Bone marrow (tissue), 2 donors: ENCODE measurements around the gene GPC6.

ENCODE experiments used
- DNase-seq, 2 donors: peaks; one replicate each; lab custom pipeline; 2025; lab: John Stamatoyannopoulos, UW

The GPC6 gene

DNA sequence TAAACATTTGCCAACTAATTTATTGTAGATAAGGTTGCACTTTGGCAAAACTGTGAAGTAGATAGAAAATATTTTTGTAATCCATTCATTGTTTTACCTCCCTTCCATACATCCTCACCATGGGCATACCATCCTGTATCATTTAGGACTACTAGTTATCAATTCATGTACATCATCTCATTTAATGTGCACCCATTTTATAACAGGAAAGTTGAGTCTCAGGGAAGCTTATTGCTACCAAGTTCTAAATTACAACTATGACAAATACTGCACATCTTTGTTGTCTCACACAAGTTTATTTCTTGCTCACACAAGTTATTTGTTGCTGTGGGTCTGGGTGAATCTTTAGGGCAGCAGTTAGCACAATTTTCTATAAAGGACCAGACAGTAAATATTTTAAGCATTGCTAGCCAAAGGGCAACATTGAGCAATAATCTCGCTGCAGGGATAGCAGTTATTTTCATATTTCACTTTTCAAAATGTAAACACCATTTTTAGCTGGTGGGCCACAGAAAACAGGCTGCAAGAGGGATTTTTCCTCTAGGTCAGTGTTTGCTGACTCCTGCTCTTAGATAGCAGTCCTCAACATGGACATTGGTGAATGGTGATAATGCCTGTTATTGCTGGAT lies 276.5 kb downstream of the GPC6 start:
- DNase-seq: no peak

- DNase-seq: no peak
These were observed 278.7 kb downstream of the GPC6 start for GRCh38 chr13:93505104-93505952.

DNA sequence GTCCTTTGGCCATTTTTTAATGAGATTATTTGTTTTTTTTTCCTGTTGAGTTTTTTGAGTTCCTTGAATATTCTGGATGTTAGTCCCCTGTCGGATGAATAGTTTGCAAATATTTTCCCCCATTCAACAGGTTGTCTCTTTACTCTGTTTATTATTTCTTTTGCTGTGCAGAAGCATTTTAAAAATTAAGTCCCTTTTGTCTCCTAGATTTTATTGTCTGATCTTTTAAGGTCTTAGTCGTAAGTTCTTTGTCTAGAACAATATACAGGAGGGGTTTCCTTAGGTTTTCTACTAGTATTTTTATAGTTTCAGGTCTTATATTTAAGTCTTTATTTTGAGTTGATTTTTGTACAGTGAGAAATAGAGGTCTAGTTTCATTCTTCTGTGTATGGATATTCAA lies 284.4 kb downstream of the GPC6 start:
- no peak for DNase-seq

DNA sequence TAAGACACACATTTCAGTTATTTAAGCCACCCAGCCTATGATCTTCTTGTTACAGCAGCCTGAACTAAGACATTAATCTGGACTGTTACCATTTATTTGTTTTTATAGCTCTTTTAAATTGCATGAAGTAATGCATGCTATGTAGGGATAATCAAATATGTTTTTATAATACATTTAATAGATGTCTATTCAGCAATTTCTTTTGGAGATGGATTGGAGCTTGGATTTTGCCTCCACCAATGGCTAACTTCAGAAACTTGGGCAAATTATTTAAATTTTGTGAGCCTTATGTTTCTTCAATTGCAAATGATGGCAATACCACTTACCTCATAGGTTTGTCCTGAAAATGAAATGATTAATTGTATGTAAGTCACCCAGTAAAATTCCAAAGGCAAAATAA lies 288.7 kb downstream of the GPC6 start:
- no peak for DNase-seq

- DNase-seq: no peak
These were observed 291.1 kb downstream of the GPC6 start for GRCh38 chr13:93517658-93518057.

DNA sequence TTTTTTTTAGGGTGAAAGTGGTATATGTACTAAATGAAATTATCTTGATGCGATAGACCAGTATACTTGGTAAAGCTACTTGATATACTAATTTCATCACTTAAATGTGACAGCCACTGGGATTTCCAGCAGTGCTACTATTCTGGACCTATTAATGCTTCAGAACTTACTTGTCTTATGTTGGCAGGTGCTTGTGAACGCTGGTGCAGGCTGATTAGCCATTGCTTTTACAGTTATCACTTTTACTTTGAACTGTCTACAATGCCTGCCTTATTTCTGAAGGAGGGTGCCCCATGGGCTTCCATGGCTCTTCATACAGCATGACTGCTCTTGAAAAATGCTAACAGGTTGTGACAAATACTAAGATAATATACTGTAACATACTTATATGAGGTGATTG lies 294.7 kb downstream of the GPC6 start:
- DNase-seq: no peak

- no peak for DNase-seq
These were observed 295.9 kb downstream of the GPC6 start for GRCh38 chr13:93522501-93522900.

- no peak for DNase-seq
These were observed 298.5 kb downstream of the GPC6 start for GRCh38 chr13:93525087-93525486.

- no peak for DNase-seq
These were observed 301.2 kb downstream of the GPC6 start for GRCh38 chr13:93527748-93528297.

GRCh38 chr13:93529961-93530360 lies 303.4 kb downstream of the GPC6 start:
- no peak for DNase-seq

GRCh38 chr13:93534181-93534700 lies 307.6 kb downstream of the GPC6 start:
- DNase-seq: no peak

DNA sequence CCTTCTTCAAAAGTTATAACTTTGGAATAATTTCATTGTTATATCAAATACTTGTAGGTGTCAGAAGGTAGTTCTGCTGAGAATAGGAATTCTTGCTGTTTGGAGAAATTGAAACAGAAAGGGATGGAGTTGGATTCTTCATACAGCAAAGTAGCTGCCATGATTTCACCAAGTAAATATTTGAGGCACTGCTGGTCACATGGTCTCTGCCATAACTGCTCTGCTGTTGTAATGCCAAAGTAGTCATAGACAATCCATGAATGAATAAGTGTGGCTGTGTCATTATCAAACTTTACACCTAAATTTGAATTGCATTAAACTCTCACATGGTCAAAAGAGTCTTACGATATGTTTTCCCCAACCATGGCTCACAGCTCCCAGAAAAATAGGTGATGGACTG lies 308.6 kb downstream of the GPC6 start:
- no peak for DNase-seq

GRCh38 chr13:93539914-93540313 lies 313.3 kb downstream of the GPC6 start:
- DNase-seq: no peak

DNA sequence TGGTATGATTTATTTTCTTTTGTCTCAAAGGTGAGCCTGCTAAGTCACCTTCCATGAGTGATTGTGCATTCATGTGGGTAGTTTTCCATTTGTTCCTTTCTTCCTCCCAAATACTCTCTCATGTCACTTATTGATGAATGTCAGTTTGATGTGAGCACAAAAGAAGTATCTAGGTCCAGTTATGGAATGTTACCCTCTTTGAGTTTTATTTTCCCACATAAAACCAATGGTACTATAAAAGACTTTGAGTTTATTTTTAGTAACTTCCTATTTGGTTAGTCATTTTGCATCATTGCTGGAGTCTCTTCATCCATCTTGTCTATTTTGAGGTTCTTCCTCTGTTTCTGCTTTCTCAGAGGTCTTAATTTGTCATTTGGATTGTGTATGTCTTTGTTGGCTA lies 321.3 kb downstream of the GPC6 start:
- DNase-seq: no peak

GRCh38 chr13:93549326-93550005 lies 322.9 kb downstream of the GPC6 start:
- no peak for DNase-seq

GRCh38 chr13:93550236-93550635 lies 323.6 kb downstream of the GPC6 start:
- DNase-seq: no peak

GRCh38 chr13:93552596-93552995 lies 326.0 kb downstream of the GPC6 start:
- no peak for DNase-seq

GRCh38 chr13:93554514-93554913 lies 327.9 kb downstream of the GPC6 start:
- no peak for DNase-seq

GRCh38 chr13:93558637-93559036 lies 332.0 kb downstream of the GPC6 start:
- no peak for DNase-seq

- DNase-seq: no peak
These were observed 333.1 kb downstream of the GPC6 start for GRCh38 chr13:93559718-93560117.

DNA sequence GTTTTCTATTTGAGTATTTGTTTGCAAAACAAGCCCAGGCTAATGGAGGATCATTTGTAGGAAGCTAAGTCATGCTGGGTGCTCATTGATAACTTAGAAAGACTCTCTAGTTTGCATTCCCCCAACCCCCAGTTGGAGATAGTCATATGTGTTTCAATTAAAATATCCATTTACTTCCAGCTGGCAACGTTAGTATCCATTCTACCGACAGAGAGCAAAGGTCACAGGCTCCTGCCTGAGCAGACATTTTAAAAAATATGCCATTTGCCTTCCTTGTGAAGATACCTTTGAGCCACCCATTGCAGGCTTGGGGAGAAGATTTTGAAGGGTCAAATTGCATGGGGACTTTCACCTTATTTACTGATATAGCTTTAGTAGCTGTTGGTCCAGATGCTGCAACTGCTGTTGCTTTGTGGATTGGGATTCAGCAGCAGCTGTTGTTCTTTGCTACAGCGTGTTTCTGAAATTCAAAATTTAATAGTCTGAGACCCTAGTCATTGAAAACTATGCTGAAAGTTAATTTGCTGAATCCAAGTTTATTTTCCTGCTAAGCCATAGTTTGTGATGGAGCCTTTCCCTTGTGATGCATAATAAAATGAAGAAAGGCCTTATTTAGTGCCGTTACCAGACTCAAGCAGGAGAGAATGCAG lies 335.1 kb downstream of the GPC6 start:
- DNase-seq: no peak

DNA sequence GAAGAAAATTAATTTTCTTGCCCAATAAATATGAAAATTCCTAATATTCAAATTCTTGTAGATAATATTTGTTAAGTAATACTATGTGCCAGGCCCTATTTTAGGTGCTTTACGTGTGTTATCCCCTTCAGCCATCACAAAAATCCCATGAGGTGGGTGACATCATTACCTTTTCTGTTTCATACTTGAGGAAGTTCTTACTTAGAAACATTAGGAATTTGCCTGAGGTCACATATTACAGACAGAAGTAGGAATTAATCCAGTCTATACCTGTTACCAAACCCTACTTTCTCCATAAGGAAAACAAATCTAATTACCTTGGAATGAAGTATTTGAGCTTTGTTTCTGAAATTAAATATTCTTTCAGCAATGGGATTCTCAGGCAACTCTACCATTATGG lies 336.1 kb downstream of the GPC6 start:
- no peak for DNase-seq
